Activated CD4-positive, alpha-beta T cell treated with anti-CD3 and anti-CD28 coated beads, Interleukin-2, Interleukin-6, amounts not matched to agents 100 ng/mL and 50 ng/mL, durations not matched to agents 16 hours and 8 hours (primary cell): ENCODE results near the gene MARVELD1.

Source experiments
- DNase-seq: peaks from one replicate; pipeline ENCODE4 v3.0.0-alpha.2; 2020

MARVELD1 gene

DNA sequence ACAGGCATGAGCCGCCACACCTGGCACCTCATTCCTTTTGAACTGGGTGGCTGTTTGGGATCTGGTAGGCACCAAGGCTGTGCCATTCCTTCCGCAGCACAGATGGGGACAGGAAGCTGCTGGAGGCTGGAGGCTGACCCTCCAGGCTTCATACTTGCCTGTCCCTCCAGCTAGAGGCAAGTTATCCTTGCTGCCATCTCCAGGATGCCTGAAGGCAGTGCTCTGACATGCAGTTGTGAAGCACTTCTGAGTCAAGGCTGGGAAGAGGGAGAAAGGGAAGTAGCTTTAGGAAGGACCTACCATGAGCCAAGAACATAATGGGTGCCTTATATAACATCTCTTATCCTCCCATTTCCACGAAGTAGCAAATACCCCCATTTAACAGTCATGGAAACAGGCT is 9.5 kb downstream of the MARVELD1 start:
- no peak for DNase-seq

GRCh38 chr10:97724341-97724941 is 10.9 kb downstream of the MARVELD1 start:
- no peak for DNase-seq

- peak; percentile 58 for DNase-seq
These were observed 13.2 kb downstream of the MARVELD1 start for GRCh38 chr10:97726636-97727178.

- DNase-seq, result no peak
These were observed 15.5 kb downstream of the MARVELD1 start for GRCh38 chr10:97729014-97729413.

DNA sequence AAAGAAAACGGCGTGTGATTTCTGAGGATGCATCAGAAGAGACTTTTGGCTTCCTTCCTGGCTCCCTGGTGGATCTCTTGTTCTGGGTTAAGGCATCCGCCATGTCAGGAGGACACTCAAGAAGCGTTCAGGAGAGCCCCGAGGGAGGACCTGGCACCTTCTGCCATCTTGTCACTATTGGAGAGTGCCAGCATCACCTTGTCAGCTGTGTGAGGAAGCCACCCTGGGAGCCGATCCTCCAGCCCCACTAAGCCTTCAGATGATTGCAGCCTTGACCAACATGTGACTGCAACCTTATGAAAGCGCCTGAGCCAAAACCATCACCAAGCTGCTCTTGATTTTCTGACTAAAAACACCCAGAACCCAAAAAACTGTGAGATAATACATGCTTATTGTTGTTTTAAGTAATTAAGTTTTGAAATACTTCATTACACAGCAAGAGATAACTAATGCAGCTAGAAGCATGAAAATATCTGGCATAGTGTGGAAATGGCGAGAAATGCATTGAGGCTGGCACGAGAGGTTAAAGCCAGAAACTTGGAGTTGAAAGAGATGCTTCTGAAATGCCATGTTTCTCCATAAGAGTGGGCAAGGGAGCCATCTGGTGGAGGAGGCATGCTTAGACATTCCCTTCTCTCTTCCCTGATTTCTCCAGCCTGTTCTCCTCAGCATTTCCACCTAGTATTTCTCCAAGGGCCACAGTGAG is 18.0 kb downstream of the MARVELD1 start:
- peak; percentile 61 for DNase-seq

DNA sequence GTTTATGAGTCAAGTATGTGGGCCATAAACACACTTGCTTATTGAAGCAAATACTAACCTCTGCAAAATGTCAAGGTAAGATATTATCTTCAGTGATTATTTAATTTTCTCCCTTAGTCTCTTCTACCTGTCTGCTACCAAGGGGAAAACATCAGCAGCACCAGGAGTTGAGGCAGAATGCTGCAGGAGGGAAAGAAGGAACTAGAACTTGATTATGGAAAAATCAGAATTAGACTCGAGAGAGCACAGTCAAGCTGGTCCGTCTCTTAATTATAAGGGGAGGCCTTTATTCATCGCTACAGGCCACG is 18.5 kb downstream of the MARVELD1 start:
- no peak for DNase-seq

DNA sequence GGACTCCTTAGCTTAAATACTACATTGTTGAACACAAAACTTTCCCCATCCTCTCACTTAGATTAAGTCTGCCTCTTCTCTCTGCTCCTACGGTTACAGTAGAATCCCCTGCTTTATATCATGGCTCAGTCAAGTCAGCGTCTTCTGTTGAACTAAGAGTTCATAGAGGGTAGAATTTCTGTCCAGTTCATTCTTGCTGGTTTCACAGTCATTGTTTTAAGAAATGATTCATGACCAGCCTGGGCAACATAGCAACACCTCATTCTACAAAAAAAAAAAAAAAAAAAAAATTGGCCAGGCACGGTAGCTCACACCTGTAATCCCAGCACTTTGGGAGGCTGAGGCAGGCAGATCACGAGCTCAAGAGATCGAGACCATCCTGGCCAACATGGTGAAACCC is 19.7 kb downstream of the MARVELD1 start:
- DNase-seq, result no peak

- no peak for DNase-seq
These were observed 20.5 kb downstream of the MARVELD1 start for GRCh38 chr10:97734021-97734420.

GRCh38 chr10:97736403-97736901 is 22.9 kb downstream of the MARVELD1 start:
- no peak for DNase-seq

DNA sequence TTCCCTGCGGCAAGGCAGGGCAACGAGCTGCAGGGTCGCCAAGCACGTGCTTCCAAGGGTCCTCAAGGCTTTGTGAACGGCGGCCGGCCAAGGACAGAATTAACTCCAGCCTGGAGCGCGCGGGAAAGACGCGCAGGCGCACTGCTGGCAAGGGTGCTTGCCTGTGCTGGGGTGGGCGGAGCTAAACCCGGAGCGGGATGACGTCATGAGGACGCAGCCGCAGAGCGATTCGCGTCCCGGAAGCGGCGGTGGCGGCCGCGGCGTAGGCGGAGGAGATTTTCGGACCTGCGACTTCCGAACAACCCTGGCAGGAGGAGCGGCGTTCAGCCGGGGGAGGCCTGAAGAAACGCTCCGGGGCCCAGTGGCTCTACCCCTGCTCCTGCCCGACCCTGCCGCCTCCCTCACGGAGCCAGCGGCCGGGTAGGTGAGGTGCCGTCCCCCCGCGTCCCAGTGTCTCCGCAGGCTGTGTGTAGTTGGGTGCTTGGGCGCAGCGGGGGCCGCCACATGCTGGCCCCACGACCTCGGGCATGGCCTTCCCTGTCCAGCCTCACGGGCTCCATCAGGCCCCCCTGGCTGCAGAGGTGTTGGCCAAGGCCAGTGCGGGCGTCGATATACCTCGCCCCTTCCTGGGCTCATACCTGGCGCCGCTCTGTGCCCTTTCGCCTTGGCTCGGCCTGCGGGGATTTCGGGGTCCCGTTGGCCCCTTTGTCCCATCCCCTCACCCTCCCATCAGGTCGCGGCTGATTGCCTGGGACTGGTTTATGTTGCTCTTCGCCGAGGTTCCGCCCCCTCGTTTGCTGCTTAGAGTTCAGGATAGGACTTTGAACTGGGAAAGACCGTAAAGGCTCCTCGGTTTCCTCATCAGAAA is 23.6 kb downstream of the MARVELD1 start, which contains the start of gene ZFYVE27:
Gene ZFYVE27 (plus strand): TSS at position 227 of the 868 bp plus-strand sequence. CDS start 1,350 bp downstream, outside the sequence.
- DNase-seq, result peak; percentile 98

GRCh38 chr10:97737770-97738265 is 24.3 kb downstream of the MARVELD1 start:
- DNase-seq, result peak; percentile 32

GRCh38 chr10:97738616-97739015 is 25.1 kb downstream of the MARVELD1 start:
- DNase-seq, result no peak

DNA sequence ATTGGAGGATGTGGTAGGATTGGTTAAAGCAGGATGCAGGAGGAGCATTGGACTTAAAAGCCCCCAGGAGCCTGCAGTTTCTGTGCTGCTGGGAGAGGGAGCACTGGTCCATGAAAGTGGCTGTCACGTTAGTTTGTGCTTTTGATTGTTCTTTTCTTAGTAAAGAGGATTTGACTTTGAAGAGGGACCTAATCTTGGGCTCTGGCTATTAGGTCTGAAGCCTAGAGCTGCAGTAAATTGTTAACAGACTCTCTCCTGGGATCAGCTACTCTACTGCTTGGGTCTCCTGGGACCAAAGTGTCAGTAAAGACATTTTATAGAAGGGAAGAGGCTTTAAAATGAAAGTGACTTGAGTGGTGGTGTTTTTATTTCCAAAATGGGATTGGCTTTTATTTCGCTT is 27.1 kb downstream of the MARVELD1 start:
- DNase-seq, result no peak

- no peak for DNase-seq
These were observed 29.8 kb downstream of the MARVELD1 start for GRCh38 chr10:97743169-97743943.

DNA sequence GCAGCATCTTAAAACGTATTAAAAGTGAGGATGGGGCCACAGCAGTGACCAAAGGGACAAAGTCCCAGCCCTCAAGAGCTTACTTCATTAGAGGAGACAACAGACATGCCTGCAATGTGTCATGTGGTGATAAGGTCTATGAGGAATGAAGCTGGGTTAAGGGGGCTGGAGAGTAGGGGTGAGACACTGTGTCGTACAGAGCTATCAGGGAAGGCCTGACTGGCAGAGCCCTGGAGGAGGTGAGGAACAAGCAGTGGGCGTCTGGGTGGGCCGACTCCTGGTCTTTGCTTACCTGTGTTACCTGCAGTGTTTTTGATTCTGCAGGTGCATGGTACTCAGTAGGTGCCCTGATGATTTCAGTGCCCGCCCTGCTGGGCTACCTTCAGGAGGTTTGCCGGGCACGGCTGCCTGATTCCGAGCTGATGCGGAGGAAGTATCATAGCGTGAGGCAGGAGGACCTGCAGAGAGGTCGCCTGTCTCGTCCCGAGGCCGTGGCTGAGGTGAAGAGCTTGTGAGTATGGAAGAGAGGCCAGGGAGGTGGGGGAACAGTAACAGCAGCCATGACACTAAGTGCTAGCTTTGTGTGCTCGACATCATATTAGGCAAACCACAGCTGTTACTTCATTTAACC is 31.0 kb downstream of the MARVELD1 start:
- DNase-seq, result no peak

DNA sequence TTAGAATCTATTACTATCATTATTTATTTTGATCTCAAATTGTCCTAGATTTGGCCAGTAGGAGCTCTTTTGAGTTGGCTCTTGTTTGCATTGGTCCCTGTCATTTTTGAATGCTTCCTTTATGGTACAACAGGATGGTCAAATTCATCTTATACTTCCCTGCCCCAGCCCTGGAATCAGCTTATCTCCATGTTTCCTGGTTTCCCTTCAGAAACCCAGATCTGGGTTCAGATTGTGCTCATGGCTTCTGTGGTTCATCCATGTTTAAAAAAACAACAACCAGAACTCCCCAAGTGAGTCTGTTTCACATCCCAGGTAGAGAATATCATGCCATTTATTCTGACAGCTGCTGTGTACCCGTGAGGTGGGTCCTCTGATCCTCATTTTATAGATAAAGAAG is 34.0 kb downstream of the MARVELD1 start:
- no peak for DNase-seq

DNA sequence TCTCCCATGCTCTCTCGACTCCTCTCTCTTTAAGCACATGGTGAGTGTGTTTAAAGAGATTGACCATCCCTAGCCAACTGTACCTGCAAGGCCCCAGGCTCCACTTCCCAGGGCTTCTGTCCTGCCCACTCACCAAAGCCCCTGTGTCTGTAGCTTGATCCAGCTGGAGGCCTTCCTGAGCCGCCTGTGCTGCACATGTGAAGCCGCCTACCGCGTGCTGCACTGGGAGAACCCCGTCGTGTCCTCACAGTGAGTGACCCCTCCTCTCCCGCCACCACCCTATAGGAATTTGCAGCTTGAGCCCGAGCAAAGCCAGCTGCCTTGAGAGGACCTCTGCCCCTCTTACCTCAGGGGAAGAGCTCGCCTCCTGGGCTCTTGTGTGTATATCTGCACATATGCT is 34.6 kb downstream of the MARVELD1 start:
- DNase-seq, result no peak

GRCh38 chr10:97752956-97753355 is 39.4 kb downstream of the MARVELD1 start:
- DNase-seq, result no peak

DNA sequence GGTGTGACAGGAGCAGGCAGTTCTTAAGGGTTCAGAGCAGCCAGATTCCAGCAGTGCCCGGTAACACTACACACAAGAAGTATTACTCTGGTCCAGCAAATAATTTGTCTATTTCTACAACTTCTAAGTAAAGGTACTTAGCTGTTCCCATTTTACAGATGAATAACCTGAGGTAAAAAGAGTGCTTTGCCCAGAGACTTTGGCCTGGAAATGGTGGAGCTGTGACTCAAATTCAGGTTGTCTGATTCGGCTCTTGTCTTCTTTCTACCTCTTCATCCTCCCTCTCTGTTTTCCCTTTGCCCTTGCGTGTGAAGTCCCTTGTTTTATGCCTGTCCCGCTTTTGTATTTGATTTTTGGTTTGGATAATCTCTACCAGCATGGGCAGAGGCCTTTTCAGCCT is 41.2 kb downstream of the MARVELD1 start:
- DNase-seq, result no peak

- DNase-seq, result no peak
These were observed 42.2 kb downstream of the MARVELD1 start for GRCh38 chr10:97755718-97756117.

GRCh38 chr10:97757471-97757870 is 43.9 kb downstream of the MARVELD1 start:
- no peak for DNase-seq
